H9 (cell line): ENCODE measurements around the gene TSHZ1. TPM values are rescaled to one million over a fixed set of nuclear protein-coding genes. Genes with fewer than 3 reads are reported as not detected.

Experiments
- DNase-seq: peaks from one replicate; pipeline ENCODE4 v3.0.0-alpha.2; 2017
- H2AFZ ChIP-seq: one replicate; pipeline ENCODE4 v1.6.1; 2013; ENCODE audit warnings: mild to moderate bottlenecking, low read length, control low read depth, moderate library complexity
- H2AK5ac ChIP-seq: 2 replicates; pipeline ENCODE4 v1.6.1; 2013; ENCODE audit warnings: low read length, control low read depth, mixed read lengths; ENCODE audit not compliant: insufficient read length
- H2BK120ac ChIP-seq: one replicate; pipeline ENCODE4 v1.6.1; 2013; ENCODE audit warnings: low read depth, mild to moderate bottlenecking, low read length, control low read depth, inconsistent platforms; ENCODE audit not compliant: poor library complexity, severe bottlenecking
- H2BK12ac ChIP-seq: 2 replicates; pipeline ENCODE4 v1.6.1; 2013; ENCODE audit warnings: low read length, control low read depth, mixed read lengths, low read depth; ENCODE audit not compliant: insufficient read length
- H2BK15ac ChIP-seq: 2 replicates; pipeline ENCODE4 v1.6.1; 2013; ENCODE audit warnings: low read depth, low read length, control low read depth
- H2BK20ac ChIP-seq: one replicate; pipeline ENCODE4 v1.6.1; 2013; ENCODE audit warnings: low read depth, mild to moderate bottlenecking, low read length, control low read depth, inconsistent platforms; ENCODE audit not compliant: poor library complexity, severe bottlenecking
- H2BK5ac ChIP-seq: 2 replicates; pipeline ENCODE4 v1.6.1; 2013; ENCODE audit warnings: low read length, control low read depth, mixed read lengths; ENCODE audit not compliant: insufficient read length
- H3K14ac ChIP-seq: 2 replicates; pipeline ENCODE4 v1.6.1; 2013; ENCODE audit warnings: low read length, control low read depth; ENCODE audit not compliant: insufficient read depth
- H3K18ac ChIP-seq: 2 replicates; pipeline ENCODE4 v1.6.1; 2013; ENCODE audit warnings: low read depth, mild to moderate bottlenecking, mixed read lengths, low read length, control low read depth; ENCODE audit not compliant: insufficient read length
- H3K23ac ChIP-seq: 2 replicates; pipeline ENCODE4 v1.6.1; 2013; ENCODE audit warnings: low read length, control low read depth, mixed read lengths, low read depth; ENCODE audit not compliant: insufficient read length
- H3K23me2 ChIP-seq: 2 replicates; pipeline ENCODE4 v1.6.1; 2013; ENCODE audit warnings: low read depth, mild to moderate bottlenecking, mixed read lengths, low read length, control low read depth; ENCODE audit not compliant: insufficient read length, poor library complexity, severe bottlenecking
- H3K27ac ChIP-seq: 2 replicates; pipeline ENCODE4 v1.5.1; 2013; ENCODE audit warnings: low read length, control low read depth, mixed read lengths, low read depth; ENCODE audit not compliant: insufficient read length
- H3K27me3 ChIP-seq: 2 replicates; pipeline ENCODE4 v1.6.1; 2013; ENCODE audit warnings: low read length, control low read depth, inconsistent platforms; ENCODE audit not compliant: insufficient read depth
- H3K4ac ChIP-seq: 2 replicates; pipeline ENCODE4 v1.6.1; 2013; ENCODE audit warnings: low read depth, mild to moderate bottlenecking, control low read depth, inconsistent platforms, low read length, moderate library complexity
- H3K4me1 ChIP-seq: 2 replicates; pipeline ENCODE4 v1.6.1; 2013; ENCODE audit warnings: low read length, control low read depth, inconsistent platforms; ENCODE audit not compliant: insufficient read depth
- H3K4me2 ChIP-seq: 2 replicates; pipeline ENCODE4 v1.6.1; 2013; ENCODE audit warnings: low read length, control low read depth, mixed read lengths; ENCODE audit not compliant: insufficient read length, insufficient read depth
- H3K56ac ChIP-seq: 2 replicates; pipeline ENCODE4 v1.6.1; 2013; ENCODE audit warnings: low read depth, mild to moderate bottlenecking, mixed read lengths, low read length, control low read depth; ENCODE audit not compliant: insufficient read length
- H3K79me1 ChIP-seq: 2 replicates; pipeline ENCODE4 v1.6.1; 2013; ENCODE audit warnings: low read depth, mild to moderate bottlenecking, moderate library complexity, low read length, control low read depth, inconsistent platforms; ENCODE audit not compliant: insufficient read depth, poor library complexity, severe bottlenecking
- H3K79me2 ChIP-seq: 2 replicates; pipeline ENCODE4 v1.6.1; 2013; ENCODE audit warnings: low read length, control low read depth, inconsistent platforms; ENCODE audit not compliant: insufficient read depth
- H3K9ac ChIP-seq: 2 replicates; pipeline ENCODE4 v1.6.1; 2013; ENCODE audit warnings: low read length, control low read depth, mixed read lengths; ENCODE audit not compliant: insufficient read length; ENCODE audit errors: extremely low read depth
- H3K9me3 ChIP-seq: one replicate; pipeline ENCODE4 v1.6.1; 2013; ENCODE audit warnings: low read depth, low read length, inconsistent platforms; ENCODE audit not compliant: control insufficient read depth
- H3T11ph ChIP-seq: one replicate; pipeline ENCODE4 v1.6.1; 2013; ENCODE audit warnings: mild to moderate bottlenecking, low read length, control low read depth, inconsistent platforms
- H4K20me1 ChIP-seq: one replicate; pipeline ENCODE4 v1.6.1; 2013; ENCODE audit not compliant: control insufficient read depth, insufficient read length, insufficient read depth
- H4K5ac ChIP-seq: 2 replicates; pipeline ENCODE4 v1.6.1; 2013; ENCODE audit warnings: low read depth, mild to moderate bottlenecking, mixed read lengths, low read length, control low read depth; ENCODE audit not compliant: insufficient read length
- H4K8ac ChIP-seq: replicated peaks from 2 replicates; pipeline ENCODE4 v1.6.1; 2013; ENCODE audit warnings: low read length, control low read depth, mixed read lengths, low read depth; ENCODE audit not compliant: insufficient read length
- H4K91ac ChIP-seq: 2 replicates; pipeline ENCODE4 v1.6.1; 2013; ENCODE audit warnings: low read depth, mild to moderate bottlenecking, moderate library complexity, mixed read lengths, low read length, control low read depth; ENCODE audit not compliant: insufficient read length
- H3K27ac Mint-ChIP-seq, 3 experiments: 2 replicates in 2 of 3; 3 replicates in 1 of 3; pipeline ENCODE4 v1.8.0; 2020 to 2021; ENCODE audit warnings: mixed read lengths in 3 of 3, mild to moderate bottlenecking in 1 of 3, moderate library complexity in 1 of 3
- H3K27me3 Mint-ChIP-seq: 2 replicates; pipeline ENCODE4 v1.8.0; 2021; ENCODE audit warnings: low read depth, mild to moderate bottlenecking, moderate library complexity, mixed read lengths
- H3K36me3 Mint-ChIP-seq, 3 experiments: 2 replicates in 2 of 3; 3 replicates in 1 of 3; pipeline ENCODE4 v1.8.0; 2020 to 2021; ENCODE audit warnings: low read depth in 3 of 3, mixed read lengths in 3 of 3; ENCODE audit not compliant: insufficient read depth in 1 of 3
- H3K4me1 Mint-ChIP-seq, 2 experiments: 2 replicates each; pipeline ENCODE4 v1.8.0; 2020; ENCODE audit warnings: mixed read lengths in 2 of 2
- H3K4me3 Mint-ChIP-seq, 2 experiments: 2 replicates in 1 of 2; 3 replicates in 1 of 2; pipeline ENCODE4 v1.8.0; 2020 to 2021; ENCODE audit warnings: mild to moderate bottlenecking in 2 of 2, mixed read lengths in 2 of 2, moderate library complexity in 1 of 2
- H3K9me3 Mint-ChIP-seq, 2 experiments: 2 replicates in 1 of 2; 3 replicates in 1 of 2; pipeline ENCODE4 v1.8.0; 2020; ENCODE audit warnings: mild to moderate bottlenecking in 2 of 2, mixed read lengths in 2 of 2, moderate library complexity in 1 of 2
- WGBS: extraction: QIAGEN DNeasy Blood & Tissue Kit; methylation state at CpG from one replicate; pipeline ENCODE4 v1.1.7; 2013; ENCODE audit warnings: missing lambda C conversion rate, low lambda C conversion rate, mixed read lengths; ENCODE audit not compliant: insufficient read length; ENCODE audit errors: extremely low coverage; 5-methylcytosine and 5-hydroxymethylcytosine counted together
- total RNA-seq: library from RNA; stranded (reverse); gene quantifications from 2 replicates; pipeline ENCODE4 v1.2.1, GENCODE V29; 2021
- TF ChIP-seq, protein P1 (sequence below): fragments of 200-600 bp; sonication (generic); conservative IDR thresholded peaks from 3 replicates; pipeline ENCODE4 v1.8.0; 2021; ENCODE audit warnings: antibody characterized with exemption, mild to moderate bottlenecking

TSHZ1 gene
- total RNA-seq, 1 experiment from 2014 or later: 0.15 TPM

DNA sequence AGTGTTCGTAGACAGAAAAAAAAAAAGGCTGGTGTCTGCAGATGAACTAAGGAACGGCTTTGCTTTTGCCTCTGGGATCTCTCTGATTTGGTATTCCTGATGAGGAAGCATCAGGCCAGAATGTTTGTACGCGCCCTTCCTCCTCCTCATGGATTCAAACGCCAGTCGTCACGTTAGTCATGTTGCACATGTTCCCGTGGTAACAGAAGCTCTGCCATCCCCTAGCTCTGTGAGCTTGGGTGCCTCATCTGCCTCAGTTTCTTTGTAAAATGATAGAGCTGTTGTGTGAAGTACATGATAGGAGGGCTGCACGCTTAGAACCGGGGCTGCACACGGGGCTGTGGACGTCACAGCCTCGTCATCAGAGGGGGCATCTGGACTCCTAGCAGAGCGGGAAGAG, 47.0 kb downstream of the TSHZ1 start:
- Histone ChIP-seq H4K5ac (no peak overlapping the region), H3K23me2 (no peaks in the 10 kb centered on the region), H3K56ac (no peak overlapping the region), H4K91ac (no peak overlapping the region), H3K4me1 (no peaks in the 10 kb centered on the region), H2AFZ (no peak overlapping the region), H2BK20ac (no peak overlapping the region), H3K23ac (no peak overlapping the region), H3K79me2 (no peaks in the 10 kb centered on the region), H2BK12ac (no peak overlapping the region), H2AK5ac (no peak overlapping the region), H3K27me3 (no peaks in the 10 kb centered on the region), H3K4me2 (no peak overlapping the region), H3K4ac (no peak overlapping the region), H3K18ac (no peak overlapping the region), H3K9ac (no peak overlapping the region), H2BK120ac (no peak overlapping the region), H3K79me1 (no peaks in the 10 kb centered on the region), H2BK15ac (no peak overlapping the region), H2BK5ac (no peak overlapping the region), H3K9me3 (no peaks in the 10 kb centered on the region), H3K27ac (no peak overlapping the region), H3T11ph (no peak overlapping the region), H3K14ac (no peak overlapping the region), H4K8ac (no peak overlapping the region), H4K20me1 (no peaks in the 10 kb centered on the region)
- H3K4me3 Mint-ChIP-seq: no peak overlapping the region
- no peak overlapping the region for H3K27ac Mint-ChIP-seq
- H3K27me3 Mint-ChIP-seq: no peaks in the 10 kb centered on the region
- H3K4me1 Mint-ChIP-seq: no peaks in the 10 kb centered on the region
- no peak for DNase-seq
- TF ChIP-seq, protein P1, sequence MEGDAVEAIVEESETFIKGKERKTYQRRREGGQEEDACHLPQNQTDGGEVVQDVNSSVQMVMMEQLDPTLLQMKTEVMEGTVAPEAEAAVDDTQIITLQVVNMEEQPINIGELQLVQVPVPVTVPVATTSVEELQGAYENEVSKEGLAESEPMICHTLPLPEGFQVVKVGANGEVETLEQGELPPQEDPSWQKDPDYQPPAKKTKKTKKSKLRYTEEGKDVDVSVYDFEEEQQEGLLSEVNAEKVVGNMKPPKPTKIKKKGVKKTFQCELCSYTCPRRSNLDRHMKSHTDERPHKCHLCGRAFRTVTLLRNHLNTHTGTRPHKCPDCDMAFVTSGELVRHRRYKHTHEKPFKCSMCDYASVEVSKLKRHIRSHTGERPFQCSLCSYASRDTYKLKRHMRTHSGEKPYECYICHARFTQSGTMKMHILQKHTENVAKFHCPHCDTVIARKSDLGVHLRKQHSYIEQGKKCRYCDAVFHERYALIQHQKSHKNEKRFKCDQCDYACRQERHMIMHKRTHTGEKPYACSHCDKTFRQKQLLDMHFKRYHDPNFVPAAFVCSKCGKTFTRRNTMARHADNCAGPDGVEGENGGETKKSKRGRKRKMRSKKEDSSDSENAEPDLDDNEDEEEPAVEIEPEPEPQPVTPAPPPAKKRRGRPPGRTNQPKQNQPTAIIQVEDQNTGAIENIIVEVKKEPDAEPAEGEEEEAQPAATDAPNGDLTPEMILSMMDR: no peak
- no peaks in the 10 kb centered on the region for H3K36me3 Mint-ChIP-seq
- H3K9me3 Mint-ChIP-seq: no peaks in the 10 kb centered on the region
- WGBS: no CpG with 5 or more reads among the region's 14 CpGs
